Vagina (tissue), 2 donors: ENCODE measurements around the gene ENO4.

Experiments
- POLR2AphosphoS5 ChIP-seq, 2 donors: sonication (generic); formaldehyde crosslinking; IDR thresholded peaks; one replicate each; pipeline ENCODE4 v1.9.0; 2017; ENCODE audit warnings: antibody characterized with exemption in 2 of 2, mild to moderate bottlenecking in 2 of 2, low read depth in 1 of 2; ENCODE audit not compliant: insufficient read depth in 1 of 2
- TF ChIP-seq, protein P1 (sequence below), 3 experiments: fragments of 450-650 bp in 2 of 3; fragments of 200-600 bp in 1 of 3; sonication (generic) in 1 of 3; IDR thresholded peaks; one replicate each; pipeline ENCODE4 v1.5.1; 2017 to 2019; ENCODE audit warnings: antibody characterized with exemption in 3 of 3, mild to moderate bottlenecking in 2 of 3, moderate library complexity in 2 of 3

DNA sequence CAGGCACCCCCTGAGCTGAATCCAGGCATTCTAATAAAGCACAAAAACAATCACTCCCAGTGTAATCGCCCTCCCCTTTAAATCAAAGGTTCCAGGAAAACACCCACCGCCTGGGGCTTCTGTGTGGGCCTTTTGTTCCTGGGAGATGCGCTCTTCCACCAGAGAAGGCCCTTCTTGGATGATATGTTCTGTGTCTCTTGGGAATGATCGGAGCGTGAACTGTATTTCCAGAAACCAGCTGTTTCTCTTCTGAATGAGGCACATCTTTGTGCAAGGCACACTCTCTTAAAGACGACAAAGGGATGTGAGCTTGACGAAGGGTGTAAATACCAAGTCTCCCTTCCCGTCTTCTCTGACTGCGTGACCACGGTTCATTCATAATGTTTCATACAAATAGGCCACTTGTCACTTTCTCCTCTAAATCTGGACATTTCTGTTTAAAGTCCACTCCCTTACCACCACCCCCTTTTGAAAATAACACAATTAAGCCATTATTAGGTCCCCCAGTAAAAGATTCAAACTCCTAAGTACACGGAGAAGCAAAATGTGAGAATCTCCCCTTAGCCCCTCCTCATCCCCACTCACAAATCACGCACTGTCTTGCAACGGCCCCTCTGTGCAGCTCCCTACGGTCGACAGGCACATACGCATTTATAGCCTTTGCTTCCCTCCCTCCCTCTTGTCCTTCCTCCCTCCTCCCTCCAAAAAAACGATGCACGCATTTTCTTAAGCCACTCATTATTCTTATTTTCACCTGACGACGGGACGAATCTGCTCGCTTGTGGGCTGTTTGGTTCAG, 45.6 kb upstream of the ENO4 start:
- TF ChIP-seq, protein P1, sequence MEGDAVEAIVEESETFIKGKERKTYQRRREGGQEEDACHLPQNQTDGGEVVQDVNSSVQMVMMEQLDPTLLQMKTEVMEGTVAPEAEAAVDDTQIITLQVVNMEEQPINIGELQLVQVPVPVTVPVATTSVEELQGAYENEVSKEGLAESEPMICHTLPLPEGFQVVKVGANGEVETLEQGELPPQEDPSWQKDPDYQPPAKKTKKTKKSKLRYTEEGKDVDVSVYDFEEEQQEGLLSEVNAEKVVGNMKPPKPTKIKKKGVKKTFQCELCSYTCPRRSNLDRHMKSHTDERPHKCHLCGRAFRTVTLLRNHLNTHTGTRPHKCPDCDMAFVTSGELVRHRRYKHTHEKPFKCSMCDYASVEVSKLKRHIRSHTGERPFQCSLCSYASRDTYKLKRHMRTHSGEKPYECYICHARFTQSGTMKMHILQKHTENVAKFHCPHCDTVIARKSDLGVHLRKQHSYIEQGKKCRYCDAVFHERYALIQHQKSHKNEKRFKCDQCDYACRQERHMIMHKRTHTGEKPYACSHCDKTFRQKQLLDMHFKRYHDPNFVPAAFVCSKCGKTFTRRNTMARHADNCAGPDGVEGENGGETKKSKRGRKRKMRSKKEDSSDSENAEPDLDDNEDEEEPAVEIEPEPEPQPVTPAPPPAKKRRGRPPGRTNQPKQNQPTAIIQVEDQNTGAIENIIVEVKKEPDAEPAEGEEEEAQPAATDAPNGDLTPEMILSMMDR (IDR thresholded peaks at IDR 0.05): no peak
- TF ChIP-seq POLR2AphosphoS5 (IDR thresholded peaks at IDR 0.05; ENCODE audit: insufficient read depth in 1 of 2, low read depth in 1 of 2): no peak
